Heart left ventricle (tissue), 13 donors: ENCODE measurements around the gene MPPED2.

Experiments
- CTCF ChIP-seq, 12 donors: fragments of 200-600 bp; sonication (generic) in 4 of 12; IDR thresholded peaks; one replicate each; pipeline versions ENCODE4 v1.5.0 to v1.8.0; 2018 to 2022; ENCODE audit warnings: antibody characterized with exemption in 12 of 12, mild to moderate bottlenecking in 5 of 12
- POLR2A ChIP-seq, 2 donors: fragments of 450-650 bp; IDR thresholded peaks; one replicate each; pipeline ENCODE4 v1.6.1; 2017; ENCODE audit warnings: antibody characterized with exemption in 2 of 2, mild to moderate bottlenecking in 2 of 2, moderate library complexity in 2 of 2
- donor health status: ischemic (EF 13 %, LVEDD 7.1; RV severe dilation, severe dysfunction).
- donor health status: DM: no; HTN: yes; CAD: no.
- donor health status: DM: no; HTN: no; CAD: no.
- donor health status: ischemic (EF 25% LVEDD 6.9; RV normal size, moderate dysfunction).
- donor health status: ischemic (EF 25% LVEDD 5.7; RV mildly dilated, moderate dysfunction).
- donor health status: ischemic (EF 35%, LVEDD 5.7; RV mildly dilated, moderate dysfunction).
- donor health status: nonischemic (EF 11% LVEDD 7.7; RV severe dilation, severe dysfunction).
- donor health status: DM: yes; HTN: yes; CAD: no.
- donor health status: PGD.
- donor health status: ischemic (EF 29% LVEDD 5.4; RV normal size, mild dysfunction).
- donor health status: nonischemic (EF 23%, LVEDD 6.1; RV moderate dilation, normal function).

GRCh38 chr11:30540781-30541180 is 45.4 kb downstream of the MPPED2 start:
- TF ChIP-seq CTCF (IDR thresholded peaks at IDR 0.05) = no peak
- no peak for TF ChIP-seq POLR2A (IDR thresholded peaks at IDR 0.05)
